WERI-Rb-1 (cell line): ENCODE results near the gene GJA10.
"Not testable (repeated sequence)": the region's sequence is repeated elsewhere in the genome, so short reads cannot be mapped to it uniquely, and the experiment has no call there.

Source experiments
- DNase-seq: peaks from one replicate; pipeline ENCODE4 v3.0.0-alpha.2; 2020
- H3K27ac ChIP-seq: fragments of 250-450 bp; sonication (Bioruptor Pico); 2 replicates; pipeline ENCODE4 v1.5.1; 2020; ENCODE audit warnings: mild to moderate bottlenecking, moderate library complexity
- H3K27me3 ChIP-seq: fragments of 250-450 bp; sonication (Bioruptor Pico); 2 replicates; pipeline ENCODE4 v1.5.1; 2021; ENCODE audit warnings: mild to moderate bottlenecking, low read depth, moderate library complexity; ENCODE audit not compliant: insufficient read depth, severe bottlenecking
- H3K36me3 ChIP-seq: fragments of 250-450 bp; sonication (Bioruptor Pico); 2 replicates; pipeline ENCODE4 v1.5.1; 2020; ENCODE audit warnings: mild to moderate bottlenecking, moderate library complexity
- H3K4me3 ChIP-seq: 2 replicates; pipeline ENCODE4 v1.5.1; 2011; ENCODE audit warnings: low read depth, mild to moderate bottlenecking, control low read depth, low read length
- H3K9me3 ChIP-seq: fragments of 250-450 bp; sonication (Bioruptor Pico); 2 replicates; pipeline ENCODE4 v1.5.1; 2021; ENCODE audit warnings: mild to moderate bottlenecking, moderate library complexity; ENCODE audit not compliant: severe bottlenecking
- CTCF ChIP-seq: IDR thresholded peaks from 2 replicates; pipeline ENCODE4 v1.5.1; 2011; ENCODE audit warnings: low read depth, mild to moderate bottlenecking, control low read depth, inconsistent platforms, low read length

Gene GJA10

GRCh38 chr6:89894169-89894568 lies at the start of gene GJA10:
Gene GJA10 (plus strand): TSS chr6:89894469. CDS start chr6:89894469, 0 bp downstream.
- TF ChIP-seq CTCF, result no peak
- no peak within 1 kb of the TSS for H3K27ac ChIP-seq
- no peaks in the 10 kb centered on the region for H3K9me3 ChIP-seq
- DNase-seq, result no peak
- no peaks in the 10 kb centered on the region for H3K27me3 ChIP-seq
- no peaks in the 10 kb centered on the region for H3K36me3 ChIP-seq
- no peak within 1 kb of the TSS for H3K4me3 ChIP-seq

- H3K36me3 ChIP-seq, result peaks cover 52% of the 10 kb centered on the region
- not testable (repeated sequence) for DNase-seq, H3K27ac ChIP-seq, H3K27me3 ChIP-seq, H3K4me3 ChIP-seq, H3K9me3 ChIP-seq
Observed at GRCh38 chr6:89847513-89847912, 46.8 kb upstream of the GJA10 start.

- no peaks in the 10 kb centered on the region for H3K9me3 ChIP-seq
- no peak overlapping the region for H3K27ac ChIP-seq
- no peak overlapping the region for H3K4me3 ChIP-seq
- peaks cover 91% of the 10 kb centered on the region for H3K36me3 ChIP-seq
- no peaks in the 10 kb centered on the region for H3K27me3 ChIP-seq
- DNase-seq, result no peak
- no peak for TF ChIP-seq CTCF
Observed at GRCh38 chr6:89853068-89853467, 41.2 kb upstream of the GJA10 start.

GRCh38 chr6:89858041-89858440 lies 36.2 kb upstream of the GJA10 start:
- H3K27me3 ChIP-seq, result no peaks in the 10 kb centered on the region
- no peak for DNase-seq
- no peak for TF ChIP-seq CTCF
- H3K36me3 ChIP-seq, result peaks cover 95% of the 10 kb centered on the region
- H3K27ac ChIP-seq, result no peak overlapping the region
- no peak overlapping the region for H3K4me3 ChIP-seq
- no peaks in the 10 kb centered on the region for H3K9me3 ChIP-seq

GRCh38 chr6:89859744-89860143 lies 34.5 kb upstream of the GJA10 start:
- H3K36me3 ChIP-seq, result peaks cover 94% of the 10 kb centered on the region

GRCh38 chr6:89862273-89862672 lies 32.0 kb upstream of the GJA10 start:
- no peak for DNase-seq
- no peak for TF ChIP-seq CTCF
- Histone ChIP-seq H3K27me3 (no peaks in the 10 kb centered on the region), H3K4me3 (no peak overlapping the region), H3K36me3 (peaks cover 96% of the 10 kb centered on the region), H3K9me3 (no peaks in the 10 kb centered on the region), H3K27ac (no peak overlapping the region)

More at GRCh38 chr6:89859744-89860143, 34.5 kb upstream of the GJA10 start:
- no peak for DNase-seq
- Histone ChIP-seq H3K9me3 (no peaks in the 10 kb centered on the region), H3K4me3 (no peak overlapping the region), H3K27me3 (no peaks in the 10 kb centered on the region), H3K27ac (no peak overlapping the region)
- no peak for TF ChIP-seq CTCF
